K562 (cell line): ENCODE results near the gene GPRIN2. TPM values are rescaled to one million over a fixed set of nuclear protein-coding genes. Genes with fewer than 3 reads are reported as not detected.

ENCODE experiments used
- ATAC-seq: fragments of 200-7000 bp; cut with Tn5 transposase; 3 replicates; pipeline ENCODE4 v1.9.1; 2020; ENCODE audit warnings: moderate library complexity
- BruUV-seq: library from RNA; stranded (reverse); fragments of 400-500 nt; replicated peaks from 2 replicates; lab custom pipeline; 2021; lab: Mats Ljungman, UMichigan
- CTCF ChIA-PET: fragments of 300-600 bp; formaldehyde crosslinking; extraction: SDS; loops from one replicate; lab custom pipeline; 2021; ENCODE audit warnings: low intra/inter-chr PET ratio; lab: Yijun Ruan, JAX
- POLR2A ChIA-PET: fragments of 300-600, 350-650 bp; sonication (Branson Sonifier 250); formaldehyde crosslinking; extraction: SDS; loops from one replicate; lab custom pipeline; 2021; ENCODE audit warnings: antibody characterized with exemption, inconsistent platforms; lab: Yijun Ruan, JAX
- DNase-seq, 4 experiments: peaks; one replicate each; pipeline versions ENCODE4 v3.0.0 to v3.0.0-alpha.2; 2011 to 2018; ENCODE audit warnings: low spot score in 3 of 4, mixed read lengths in 3 of 4; ENCODE audit errors: extremely low read depth in 1 of 4
- FAIRE-seq: peaks from 2 replicates; lab custom pipeline; 2011; peaks lifted over from hg19 to GRCh38; lab: Jason Lieb, UNC
- H2AFZ ChIP-seq: 2 replicates; pipeline ENCODE4 v1.6.0; 2011; ENCODE audit warnings: low read depth, low read length, control low read depth, inconsistent platforms
- H3K27ac ChIP-seq: fragments of 200-600 bp; 3 replicates; pipeline ENCODE4 v1.8.0; 2011; ENCODE audit warnings: low read depth, mild to moderate bottlenecking, control low read depth, inconsistent platforms, low read length, moderate library complexity, mixed read lengths; ENCODE audit errors: extremely low read depth
- H3K27me3 ChIP-seq, 2 experiments: fragments of 300-600 bp in 1 of 2; 2 replicates in 1 of 2; 3 replicates in 1 of 2; pipeline versions ENCODE4 v1.6.0 to v1.8.0; 2011; ENCODE audit warnings: inconsistent platforms in 2 of 2, low read length in 2 of 2, mild to moderate bottlenecking in 1 of 2, mixed read lengths in 1 of 2, moderate library complexity in 1 of 2; ENCODE audit not compliant: control insufficient read depth in 2 of 2, insufficient read depth in 2 of 2
- H3K36me3 ChIP-seq: fragments of 300-600 bp; 3 replicates; pipeline ENCODE4 v1.8.0; 2011; ENCODE audit warnings: mild to moderate bottlenecking, low read length, inconsistent platforms; ENCODE audit not compliant: control insufficient read depth, insufficient read depth
- H3K4me1 ChIP-seq, 2 experiments: fragments of 200-600 bp in 1 of 2; replicated peaks in 1 of 2; 2 replicates in 1 of 2; 3 replicates in 1 of 2; pipeline versions ENCODE4 v1.5.1 to v1.8.0; 2011; ENCODE audit warnings: inconsistent platforms in 2 of 2, low read length in 2 of 2, mild to moderate bottlenecking in 1 of 2, mixed read lengths in 1 of 2, moderate library complexity in 1 of 2; ENCODE audit not compliant: control insufficient read depth in 2 of 2, insufficient read depth in 2 of 2
- H3K4me2 ChIP-seq: 2 replicates; pipeline ENCODE4 v1.6.1; 2011; ENCODE audit warnings: low read length, control low read depth, inconsistent platforms, mixed read lengths; ENCODE audit not compliant: insufficient read depth
- H3K4me3 ChIP-seq: fragments of 200-600 bp; sonication (generic), shearing (Covaris generic); 2 replicates; pipeline ENCODE4 v1.5.1; 2016; ENCODE audit warnings: control low read depth, inconsistent platforms
- H3K79me2 ChIP-seq: fragments of 200-600 bp; 3 replicates; pipeline ENCODE4 v1.8.0; 2011; ENCODE audit warnings: low read length, inconsistent platforms; ENCODE audit not compliant: control insufficient read depth, insufficient read depth
- H3K9ac ChIP-seq, 2 experiments: 2 replicates each; pipeline versions ENCODE4 v1.6.0 to v1.6.1; 2011; ENCODE audit warnings: low read depth in 2 of 2, low read length in 2 of 2, control low read depth in 1 of 2, inconsistent platforms in 1 of 2, mild to moderate bottlenecking in 1 of 2, mixed read lengths in 1 of 2; ENCODE audit not compliant: insufficient read depth in 1 of 2
- H3K9me1 ChIP-seq: one replicate; pipeline ENCODE4 v1.6.0; 2011; ENCODE audit warnings: inconsistent platforms, mild to moderate bottlenecking, low read length, moderate library complexity; ENCODE audit not compliant: control insufficient read depth, insufficient read depth
- H3K9me3 ChIP-seq: replicated peaks from 2 replicates; pipeline ENCODE4 v1.5.1; 2011; ENCODE audit warnings: low read depth, low read length, inconsistent platforms; ENCODE audit not compliant: control insufficient read depth, insufficient read depth
- H4K20me1 ChIP-seq: replicated peaks from 2 replicates; pipeline ENCODE4 v1.6.1; 2011; ENCODE audit warnings: low read length, inconsistent platforms, mixed read lengths; ENCODE audit not compliant: control insufficient read depth, insufficient read depth
- BCLAF1 ChIP-seq, 2 experiments: fragments of 450-650 bp in 1 of 2; IDR thresholded peaks; 2 replicates each; pipeline ENCODE4 v1.6.1; 2011 to 2017; ENCODE audit warnings: low read depth in 2 of 2, antibody characterized with exemption in 1 of 2, borderline replicate concordance in 1 of 2, low read length in 1 of 2, mild to moderate bottlenecking in 1 of 2, mixed read lengths in 1 of 2; ENCODE audit not compliant: control insufficient read depth in 1 of 2
- BCOR ChIP-seq: fragments of 450-650 bp; IDR thresholded peaks from 2 replicates; pipeline ENCODE4 v1.6.1; 2016
- BRF1 ChIP-seq: IDR thresholded peaks from 3 replicates; pipeline ENCODE4 v1.6.1; 2011; ENCODE audit warnings: borderline replicate concordance, mild to moderate bottlenecking; ENCODE audit not compliant: insufficient read length; ENCODE audit errors: extremely low read depth
- CBX1 ChIP-seq: sonication (generic); IDR thresholded peaks from 2 replicates; pipeline ENCODE4 v1.6.1; 2016; ENCODE audit warnings: antibody characterized with exemption, low read depth, mild to moderate bottlenecking
- DACH1 ChIP-seq: fragments of 450-650 bp; IDR thresholded peaks from 2 replicates; pipeline ENCODE4 v1.6.1; 2018; ENCODE audit not compliant: partially characterized antibody
- ELK3 ChIP-seq: fragments of 450-650 bp; formaldehyde crosslinking; IDR thresholded peaks from 2 replicates; pipeline ENCODE4 v1.4.0; 2020; ENCODE audit warnings: mild to moderate bottlenecking
- JUND ChIP-seq, 2 experiments: IDR thresholded peaks; 2 replicates in 1 of 2; 3 replicates in 1 of 2; pipeline ENCODE4 v1.6.1; 2011; ENCODE audit warnings: borderline replicate concordance in 2 of 2, low read depth in 2 of 2, low read length in 2 of 2, improper control_type of control experiment in 1 of 2, missing biosample characterization in 1 of 2, missing genetic modification characterization in 1 of 2, missing genetic modification reagents in 1 of 2
- KLF10 ChIP-seq: fragments of 250-450 bp; sonication (Bioruptor Pico); IDR thresholded peaks from 2 replicates; pipeline ENCODE4 v1.6.1; 2021; ENCODE audit warnings: matching md5 sums
- MIER1 ChIP-seq: fragments of 450-650 bp; IDR thresholded peaks from 2 replicates; pipeline ENCODE4 v1.6.1; 2016; ENCODE audit warnings: antibody characterized with exemption, mild to moderate bottlenecking, low read depth
- NFYB ChIP-seq: IDR thresholded peaks from 2 replicates; pipeline ENCODE4 v1.6.1; 2011; ENCODE audit warnings: mild to moderate bottlenecking, moderate library complexity; ENCODE audit not compliant: insufficient read length; ENCODE audit errors: extremely low read depth
- PHF21A ChIP-seq: fragments of 450-650 bp; IDR thresholded peaks from 2 replicates; pipeline ENCODE4 v1.6.1; 2017; ENCODE audit warnings: low read depth, borderline replicate concordance
- RFX1 ChIP-seq: fragments of 450-650 bp; IDR thresholded peaks from 2 replicates; pipeline ENCODE4 v1.6.1; 2016; ENCODE audit warnings: mild to moderate bottlenecking, moderate library complexity
- RHOXF2B ChIP-seq: fragments of 250-450 bp; sonication (Bioruptor Pico); conservative IDR thresholded peaks from 2 replicates; pipeline ENCODE4 v1.5.1; 2021
- SMAD3 ChIP-seq: fragments of 450-650 bp; formaldehyde crosslinking; conservative IDR thresholded peaks from 2 replicates; pipeline ENCODE4 v1.4.0; 2020; ENCODE audit warnings: mild to moderate bottlenecking
- TCF7 ChIP-seq: sonication (generic); IDR thresholded peaks from 2 replicates; pipeline ENCODE4 v1.6.1; 2016; ENCODE audit warnings: antibody characterized with exemption, borderline replicate concordance
- ZBTB34 ChIP-seq: fragments of 250-450 bp; sonication (Bioruptor Pico); IDR thresholded peaks from 2 replicates; pipeline ENCODE4 v1.8.0; 2021; ENCODE audit warnings: mild to moderate bottlenecking, moderate library complexity
- ZKSCAN1 ChIP-seq: fragments of 150-350 bp; IDR thresholded peaks from 2 replicates; pipeline ENCODE4 v1.6.1; 2016; ENCODE audit warnings: low read depth, low read length
- WGBS: fragments of 100-300 bp; shearing (Covaris generic); methylation state at CpG from one replicate; pipeline ENCODE4 v1.1.6; 2016; ENCODE audit warnings: low coverage, mixed read lengths; ENCODE audit not compliant: insufficient coverage; ENCODE audit errors: missing lambda C conversion rate; 5-methylcytosine and 5-hydroxymethylcytosine counted together
- in situ Hi-C: fragments of 300-500 bp; cut with MboI; formaldehyde crosslinking; loops from 4 replicates; pipeline ENCODE4 v1.15.0; 2018; ENCODE audit warnings: inconsistent platforms, mixed read lengths
- intact Hi-C: fragments of 100-400 bp; cut with micrococcal nuclease; formaldehyde crosslinking; loops from 2 replicates; pipeline ENCODE4 v1.14.2; 2022
- polyA plus RNA-seq, 8 experiments: library from polyadenylated mRNA; depleted of rRNA in 4 of 8; stranded (reverse) in 5 of 8; unstranded in 3 of 8; fragments of >200 nt; fragmentation: Nextera tagmentation in 2 of 8; fragmentation: Illumina TruSeq in 1 of 8; extraction: Ambion mirVana in 2 of 8; extraction: Trizol in 1 of 8; gene quantifications; 2 replicates each; pipeline versions ENCODE4 v1.2.1 to v1.2.3, GENCODE V29; 2011 to 2014; ENCODE audit warnings: inconsistent platforms in 1 of 8, missing spikeins in 1 of 8
- total RNA-seq, 7 experiments: library from RNA; depleted of rRNA in 6 of 7; stranded (reverse); fragments of >200 nt in 6 of 7; fragmentation: Illumina TruSeq in 2 of 7; extraction: Trizol in 2 of 7; gene quantifications; 2 replicates each; pipeline versions ENCODE4 v1.2.1 to v1.2.3, GENCODE V29; 2011 to 2021; ENCODE audit warnings: low replicate concordance in 1 of 7

The GPRIN2 gene
- total and polyA plus RNA-seq, 9 of the 15 experiments (the other 6 are each of a cell fraction or from before 2014, with no cell fraction given) = not detected

GRCh38 chr10:46553238-46554049, 3.0 kb downstream of the GPRIN2 start:
- Histone ChIP-seq H3K4me3 (no peak overlapping the region), H3K36me3 (no peaks in the 10 kb centered on the region), H3K9me3 (no peaks in the 10 kb centered on the region), H3K79me2 (no peaks in the 10 kb centered on the region), H3K9me1 (no peaks in the 10 kb centered on the region), H3K9ac (peak overlapping the region in 1 of 2 experiments; percentile 17; a peak in 1 of 4 replicates), H3K4me1 (peaks cover 7 to 35% of the 10 kb centered on the region in 2 experiments; a peak in 4 of 5 replicates), H3K27ac (no peak overlapping the region), H4K20me1 (peaks cover 63% of the 10 kb centered on the region), H2AFZ (no peak overlapping the region), H3K4me2 (no peak overlapping the region), H3K27me3 (peaks cover 47 to 93% of the 10 kb centered on the region in 2 experiments; a peak in 4 of 5 replicates)
- intact Hi-C loops (no loop called here), in situ Hi-C loops (no loop called here)
- CTCF ChIA-PET = no interaction called here
- ATAC-seq (no peak), FAIRE-seq (no peak), DNase-seq (no peak)
- 0% methylated on average over 2 of the region's 2 CpGs for WGBS
- BruUV-seq = no TSS peak
- POLR2A ChIA-PET = interaction anchor here (1.1 to 1.6 kb wide), 2 partner anchors 14 to 23 kb away, joined by 3 to 4 read pairs; no protein-coding TSS in a partner anchor
- TF ChIP-seq TCF7 = no peak
- no peak for TF ChIP-seq ZBTB34 (CRISPR knock-in tag)
- TF ChIP-seq DACH1 = no peak
- no peak for TF ChIP-seq RFX1
- no peak for TF ChIP-seq ELK3 (CRISPR knock-in tag)
- no peak for TF ChIP-seq BRF1
- TF ChIP-seq KLF10 = no peak
- no peak for TF ChIP-seq PHF21A
- TF ChIP-seq BCLAF1 (IDR thresholded peaks at IDR 0.05; ENCODE audit: borderline replicate concordance in 1 of 2, control insufficient read depth in 1 of 2, low read depth in 2 of 2, low read length in 1 of 2) = no peak
- TF ChIP-seq JUND (IDR thresholded peaks at IDR 0.05; ENCODE audit: borderline replicate concordance, low read depth, low read length) = no peak
- TF ChIP-seq JUND (tag; IDR thresholded peaks at IDR 0.05; ENCODE audit: borderline replicate concordance, low read depth, low read length) = no peak
- TF ChIP-seq SMAD3 (CRISPR knock-in tag) = no peak
- TF ChIP-seq NFYB = no peak
- no peak for TF ChIP-seq RHOXF2B
- TF ChIP-seq BCOR = no peak
- no peak for TF ChIP-seq CBX1
- no peak for TF ChIP-seq ZKSCAN1
- no peak for TF ChIP-seq MIER1
